ENCODE results near the gene MAPKAPK5.
"Not testable (repeated sequence)": the region's sequence is repeated elsewhere in the genome, so short reads cannot be mapped to it uniquely, and the experiment has no call there.

MAPKAPK5 gene, protein sequence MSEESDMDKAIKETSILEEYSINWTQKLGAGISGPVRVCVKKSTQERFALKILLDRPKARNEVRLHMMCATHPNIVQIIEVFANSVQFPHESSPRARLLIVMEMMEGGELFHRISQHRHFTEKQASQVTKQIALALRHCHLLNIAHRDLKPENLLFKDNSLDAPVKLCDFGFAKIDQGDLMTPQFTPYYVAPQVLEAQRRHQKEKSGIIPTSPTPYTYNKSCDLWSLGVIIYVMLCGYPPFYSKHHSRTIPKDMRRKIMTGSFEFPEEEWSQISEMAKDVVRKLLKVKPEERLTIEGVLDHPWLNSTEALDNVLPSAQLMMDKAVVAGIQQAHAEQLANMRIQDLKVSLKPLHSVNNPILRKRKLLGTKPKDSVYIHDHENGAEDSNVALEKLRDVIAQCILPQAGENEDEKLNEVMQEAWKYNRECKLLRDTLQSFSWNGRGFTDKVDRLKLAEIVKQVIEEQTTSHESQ

DNA sequence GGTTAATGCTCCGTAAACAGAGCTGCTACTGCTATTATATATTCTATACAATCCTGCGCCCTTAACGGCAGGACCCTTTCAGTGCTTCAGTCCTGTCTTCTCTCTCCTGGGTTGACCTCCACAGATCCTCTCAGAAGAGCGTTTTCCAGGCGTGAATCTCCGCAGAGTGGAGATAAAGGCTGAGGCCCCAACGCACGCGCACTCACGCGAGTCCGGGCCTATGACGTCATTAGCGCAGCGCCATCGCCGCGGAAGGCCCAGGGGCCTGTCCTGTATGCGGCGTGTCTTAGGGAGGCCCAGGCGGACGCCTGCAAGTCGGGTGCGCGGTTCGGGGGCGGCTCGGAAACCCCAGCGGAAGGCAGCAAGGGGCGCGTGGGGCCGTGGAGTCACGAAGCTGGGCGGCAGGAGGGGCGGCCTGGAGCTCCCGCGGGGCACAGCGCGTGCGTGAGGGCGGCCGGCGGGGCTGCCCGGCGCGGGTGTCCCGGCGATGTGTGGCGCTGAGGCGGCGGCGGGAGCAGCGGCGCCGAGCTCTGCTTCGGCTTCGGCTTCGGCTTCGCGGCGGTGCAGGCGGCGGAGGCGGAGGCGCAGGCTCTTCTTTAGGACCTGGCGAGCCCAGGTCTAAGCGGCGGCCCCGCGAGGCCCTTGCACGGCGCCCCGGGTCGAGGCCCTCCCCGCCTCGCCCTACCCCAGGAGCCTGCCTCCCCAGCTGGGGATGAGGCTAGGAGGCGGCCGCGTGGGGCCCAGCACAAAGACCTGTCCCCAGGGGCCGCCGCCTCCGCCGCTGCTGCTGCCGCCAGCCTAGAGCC, at the start of gene MAPKAPK5:
TSS of gene MAPKAPK5 (plus strand) at position 479 of the 806 bp plus-strand sequence. CDS start 506 bp downstream, outside the sequence.
- DNase-seq = peak; percentile 97

DNA sequence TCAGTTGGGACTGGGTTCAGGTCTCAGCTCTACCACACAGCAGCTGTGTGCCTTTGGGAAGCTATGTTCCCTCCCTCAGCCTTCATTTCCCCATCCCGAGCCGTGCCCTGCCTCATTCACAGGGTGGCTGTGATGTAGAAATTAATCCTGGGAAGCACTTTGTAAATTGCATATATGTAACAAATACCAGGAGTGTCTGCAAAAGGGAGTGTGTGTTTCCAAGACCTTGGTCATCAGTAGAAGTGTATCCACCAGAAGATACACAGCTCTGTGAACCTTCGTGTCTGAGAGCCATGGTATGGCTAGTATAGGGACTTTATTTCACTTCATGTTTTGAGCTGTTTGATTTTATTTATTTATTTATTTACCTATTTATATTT, 49.2 kb upstream of the MAPKAPK5 start:
- DNase-seq = no peak

DNA sequence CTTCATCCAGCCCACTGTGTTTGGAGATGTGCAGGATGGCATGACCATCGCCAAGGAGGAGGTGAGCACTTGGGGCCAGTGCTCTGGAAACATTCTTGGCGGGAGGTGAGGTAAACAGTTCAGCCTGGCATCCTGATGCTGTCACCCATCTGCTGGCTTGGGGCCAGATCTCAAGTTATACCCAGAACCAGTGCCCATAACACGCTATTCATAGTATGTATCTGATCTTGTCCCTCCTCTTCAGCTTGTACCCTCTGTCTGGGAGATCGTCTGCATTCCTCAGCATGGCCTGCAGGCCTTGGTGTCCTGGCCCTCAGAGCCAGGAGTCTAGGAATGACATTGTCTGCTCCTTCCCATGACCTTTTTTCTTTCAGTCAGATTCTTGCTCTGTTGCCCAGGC, 43.8 kb upstream of the MAPKAPK5 start:
- DNase-seq = no peak

DNA sequence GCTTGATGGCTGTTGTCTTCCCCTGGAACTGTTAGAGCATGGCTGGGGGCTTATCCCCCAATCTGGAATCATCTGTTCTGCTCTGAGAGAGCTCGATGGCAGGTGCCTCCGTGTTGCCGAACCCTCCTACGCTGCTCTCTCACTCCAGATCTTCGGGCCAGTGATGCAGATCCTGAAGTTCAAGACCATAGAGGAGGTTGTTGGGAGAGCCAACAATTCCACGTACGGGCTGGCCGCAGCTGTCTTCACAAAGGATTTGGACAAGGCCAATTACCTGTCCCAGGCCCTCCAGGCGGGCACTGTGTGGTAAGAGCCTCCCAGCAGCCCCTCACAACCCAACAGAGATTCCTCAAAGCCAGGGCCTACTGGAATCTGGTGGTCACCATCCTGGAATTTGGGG, 42.3 kb upstream of the MAPKAPK5 start:
- no peak for DNase-seq

DNA sequence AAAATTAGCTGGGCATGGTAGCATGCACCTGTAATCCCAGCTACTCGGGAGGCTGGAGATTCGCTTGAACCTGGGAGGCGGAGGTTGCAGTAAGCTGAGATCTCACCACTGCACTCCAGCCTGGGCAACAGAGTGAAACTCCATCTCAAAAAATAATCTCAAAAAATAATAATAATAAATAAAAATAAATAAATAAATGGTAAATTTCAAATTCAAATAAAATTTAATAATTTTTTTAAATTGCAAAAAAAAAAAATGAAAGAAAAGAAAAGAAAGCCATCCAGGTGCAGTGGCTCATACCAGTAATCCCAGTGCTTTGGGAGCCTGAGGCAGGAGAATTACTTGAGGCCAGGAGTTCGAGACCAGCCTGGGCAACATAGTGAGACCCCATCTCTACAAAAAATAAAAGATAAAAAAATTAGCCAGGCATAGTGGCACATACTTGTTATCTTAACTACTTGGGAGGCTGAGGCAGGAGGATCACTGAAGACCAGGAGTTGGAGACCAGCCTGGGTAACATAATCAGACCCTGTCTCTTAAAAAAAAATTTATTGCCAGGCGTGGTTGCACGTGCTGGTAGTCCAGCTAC, 38.9 kb upstream of the MAPKAPK5 start:
- no peak for DNase-seq

- DNase-seq = no peak
Observed at GRCh38 chr12:111803851-111804250, 38.2 kb upstream of the MAPKAPK5 start.

GRCh38 chr12:111806304-111806703, 35.7 kb upstream of the MAPKAPK5 start:
- DNase-seq = no peak

- no peak for DNase-seq
Observed at GRCh38 chr12:111807232-111807631, 34.8 kb upstream of the MAPKAPK5 start.

DNA sequence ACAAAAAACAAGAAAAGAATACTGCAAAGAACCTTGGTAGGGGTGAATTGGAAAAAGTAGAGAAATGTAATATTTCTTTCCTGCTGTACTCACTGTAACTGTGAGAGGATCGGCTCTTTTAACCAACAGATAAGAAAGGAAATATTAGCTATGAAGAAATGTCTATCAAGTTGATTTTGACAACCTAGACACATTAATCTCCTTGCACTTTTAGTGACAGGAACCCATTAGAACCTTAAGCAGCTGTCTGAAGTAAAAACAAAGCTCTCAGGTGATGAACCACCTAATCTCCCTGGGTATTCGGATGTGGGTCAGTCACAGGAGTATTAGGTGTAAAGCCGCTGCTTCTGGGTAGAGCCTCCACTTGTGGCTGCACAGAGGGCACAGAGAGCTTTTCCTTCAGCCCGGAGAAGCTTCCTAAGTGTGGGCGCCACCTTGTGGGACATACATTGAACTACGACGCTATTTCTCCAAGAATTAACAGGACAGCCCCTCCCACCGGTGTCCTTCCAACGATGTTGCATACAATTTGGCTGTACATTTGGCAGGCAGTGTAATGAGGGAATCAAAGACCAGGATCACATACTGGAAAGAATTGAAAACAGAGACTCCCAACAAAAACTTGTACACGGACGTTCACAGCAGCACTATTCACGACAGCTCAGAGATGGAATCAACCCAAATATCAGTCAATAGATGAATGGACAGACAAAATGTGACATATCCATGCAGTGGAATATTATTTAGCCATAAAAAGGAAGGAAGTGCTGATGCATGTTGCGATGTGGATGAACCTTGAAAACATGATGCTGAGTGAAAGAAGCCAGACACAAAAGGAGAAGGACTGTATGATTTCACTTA, 28.9 kb upstream of the MAPKAPK5 start:
- DNase-seq = peak; percentile 77

DNA sequence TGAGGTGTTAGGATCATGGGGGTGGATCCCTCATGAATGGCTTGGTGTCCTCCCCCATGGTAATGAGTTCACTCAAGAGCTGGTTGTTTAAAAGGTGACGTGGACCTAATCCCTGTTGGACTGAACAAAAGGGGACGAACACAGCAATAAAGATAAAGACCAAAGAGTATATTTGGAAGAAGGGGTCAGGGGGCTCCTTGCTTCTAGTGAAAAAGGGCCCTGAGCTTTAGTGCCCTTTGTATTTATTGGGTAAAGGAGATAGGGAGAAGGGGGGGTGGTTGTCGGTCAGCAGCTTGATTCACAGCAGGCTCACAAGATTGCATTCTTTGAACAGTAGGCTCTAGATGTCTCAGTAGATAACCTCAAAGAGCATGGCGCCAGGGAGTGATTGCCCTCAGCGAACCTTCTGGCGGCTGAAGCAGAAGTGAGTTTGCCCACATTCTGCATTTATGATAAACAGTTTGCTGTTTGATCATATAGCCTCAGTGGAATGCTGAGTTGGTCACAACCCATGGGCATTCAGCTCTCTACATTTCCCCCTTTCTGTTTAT, 25.9 kb upstream of the MAPKAPK5 start:
- DNase-seq = no peak

GRCh38 chr12:111816898-111817297, 25.1 kb upstream of the MAPKAPK5 start:
- DNase-seq = not testable (repeated sequence)

GRCh38 chr12:111818340-111818739, 23.7 kb upstream of the MAPKAPK5 start:
- no peak for DNase-seq

GRCh38 chr12:111819191-111820158, 22.6 kb upstream of the MAPKAPK5 start:
- no peak for DNase-seq

DNA sequence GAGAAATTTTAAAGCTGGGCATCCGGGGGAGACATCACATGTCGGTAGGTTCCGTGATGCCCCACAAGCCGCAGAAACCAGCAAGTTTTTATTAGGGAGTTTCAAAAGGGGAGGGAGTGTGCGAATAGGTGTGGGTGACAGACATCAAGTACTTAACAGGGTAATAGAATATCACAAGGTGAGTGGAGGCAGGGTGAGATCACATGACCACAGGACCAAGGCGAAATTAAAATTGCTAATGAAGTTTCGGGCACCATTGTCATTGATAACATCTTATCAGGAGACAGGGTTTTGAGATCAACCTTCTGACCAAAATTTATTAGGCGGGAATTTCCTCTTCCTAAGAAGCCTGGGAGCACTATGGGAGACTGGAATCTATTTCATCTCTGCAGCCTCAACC, 21.2 kb upstream of the MAPKAPK5 start:
- not testable (repeated sequence) for DNase-seq

DNA sequence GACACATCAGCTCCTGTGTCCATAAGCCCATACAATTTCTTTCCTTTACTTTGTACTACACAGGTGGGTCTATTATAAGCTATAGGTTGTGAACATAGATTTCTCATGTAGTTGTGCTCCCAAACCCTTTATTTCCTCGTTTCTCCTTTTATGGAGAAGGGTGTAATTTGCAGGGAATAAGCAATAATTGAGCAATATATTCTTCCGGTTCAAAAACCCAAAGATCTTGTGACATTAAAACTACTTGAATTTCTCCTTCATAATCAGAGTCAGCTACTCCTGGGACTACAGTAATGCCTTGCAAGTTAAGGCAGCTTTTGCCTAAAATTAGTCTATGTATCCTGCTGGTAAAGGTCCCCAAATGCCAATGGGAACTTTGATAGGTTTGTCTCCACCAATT, 19.1 kb upstream of the MAPKAPK5 start:
- no peak for DNase-seq

- no peak for DNase-seq
Observed at GRCh38 chr12:111823891-111824290, 18.1 kb upstream of the MAPKAPK5 start.

DNA sequence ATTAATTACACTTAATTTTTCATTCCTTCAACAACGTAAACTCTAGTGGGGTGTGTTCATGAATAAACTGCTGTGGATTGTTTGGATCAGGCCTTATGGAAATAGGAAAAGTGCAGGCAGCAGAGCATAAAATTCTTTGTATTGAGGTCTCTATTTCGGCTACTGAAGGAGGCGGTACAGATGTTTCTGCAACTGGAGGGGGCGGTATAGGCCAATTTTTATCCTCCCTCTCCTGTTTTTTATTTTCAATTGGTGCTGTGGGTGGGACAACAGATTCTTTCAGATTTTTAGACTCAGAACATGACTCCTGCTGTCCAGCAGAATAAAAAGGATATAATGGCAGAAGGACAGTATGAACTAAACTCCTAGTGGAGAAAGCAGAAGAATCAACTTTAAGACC, 17.7 kb upstream of the MAPKAPK5 start:
- DNase-seq = not testable (repeated sequence)

DNA sequence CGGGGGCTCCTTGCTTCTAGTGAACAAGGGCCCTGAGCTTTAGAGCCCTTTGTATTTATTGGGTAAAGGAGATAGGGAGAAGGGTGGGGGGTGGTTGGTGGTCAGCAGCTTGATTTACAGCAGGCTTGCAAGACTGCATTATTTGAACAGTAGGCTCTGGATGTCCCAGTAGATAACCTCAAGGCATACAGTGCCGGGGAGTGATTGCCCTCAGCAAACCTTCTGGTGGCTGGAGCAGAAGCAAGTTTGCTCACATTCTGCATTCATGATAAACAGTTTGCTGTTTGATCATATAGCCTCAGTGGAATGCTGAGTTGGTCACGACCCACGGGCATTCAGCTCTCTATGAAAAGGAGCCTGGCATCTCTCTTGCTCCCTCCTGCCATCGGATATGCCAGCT, 16.5 kb upstream of the MAPKAPK5 start:
- DNase-seq = no peak

- no peak for DNase-seq
Observed at GRCh38 chr12:111826316-111826715, 15.7 kb upstream of the MAPKAPK5 start.

- no peak for DNase-seq
Observed at GRCh38 chr12:111826992-111827391, 15.0 kb upstream of the MAPKAPK5 start.

GRCh38 chr12:111827907-111828306, 14.1 kb upstream of the MAPKAPK5 start:
- no peak for DNase-seq
